ENCODE results near the gene ADAMTS6.
A peak's percentile ranks its signal among the peaks of the same experiment; 100 is the strongest.

The ADAMTS6 gene

GRCh38 chr5:65142511-65143011 lies 339.2 kb downstream of the ADAMTS6 start (continued):
- TF ChIP-seq REST (tag by site-specific recombination; IDR thresholded peaks at IDR 0.05) (no peak), HOXD13 (CRISPR knock-in tag; IDR thresholded peaks at IDR 0.05; ENCODE audit: borderline replicate concordance) (no peak), ZNF112 (tag by site-specific recombination; IDR thresholded peaks at IDR 0.05) (no peak), ZFP69B (tag by site-specific recombination; IDR thresholded peaks at IDR 0.05) (0 out of 2 replicates have a peak, but pooled peaks have one; percentile 50), TCF7L2 (IDR thresholded peaks at IDR 0.05; ENCODE audit: borderline replicate concordance, low read depth, low read length) (no peak), ZNF776 (tag by site-specific recombination; IDR thresholded peaks at IDR 0.05; ENCODE audit: borderline replicate concordance) (no peak), ZNF239 (tag by site-specific recombination; IDR thresholded peaks at IDR 0.05) (no peak), ZNF664 (tag by site-specific recombination; IDR thresholded peaks at IDR 0.05) (no peak), ZNF530 (tag by site-specific recombination; IDR thresholded peaks at IDR 0.05; ENCODE audit: low read depth) (no peak), ATF2 (tag by site-specific recombination; IDR thresholded peaks at IDR 0.05; ENCODE audit: low read depth) (no peak), ZNF324 (tag by site-specific recombination; IDR thresholded peaks at IDR 0.05) (no peak), ZNF37A (tag by site-specific recombination; IDR thresholded peaks at IDR 0.05) (no peak), ZNF2 (tag by site-specific recombination; IDR thresholded peaks at IDR 0.05) (no peak), REPIN1 (tag by site-specific recombination; IDR thresholded peaks at IDR 0.05; ENCODE audit: low read depth) (no peak), PRDM1 (tag by site-specific recombination; IDR thresholded peaks at IDR 0.05) (no peak), ZNF555 (tag by site-specific recombination; conservative IDR thresholded peaks at IDR 0.05) (no peak), ZNF48 (tag by site-specific recombination; IDR thresholded peaks at IDR 0.05) (no peak), ZNF521 (tag by site-specific recombination; IDR thresholded peaks at IDR 0.05) (no peak), KLF17 (tag by site-specific recombination; IDR thresholded peaks at IDR 0.05) (no peak), BCL6B (tag by site-specific recombination; IDR thresholded peaks at IDR 0.05) (peak; percentile 74; the same call in 1 of the 2 replicates), ZNF449 (tag by site-specific recombination; IDR thresholded peaks at IDR 0.05) (no peak), ZNF350 (tag by site-specific recombination; IDR thresholded peaks at IDR 0.05) (no peak), ZNF677 (tag by site-specific recombination; IDR thresholded peaks at IDR 0.05) (no peak), ZNF366 (tag by site-specific recombination; conservative IDR thresholded peaks at IDR 0.05) (peak; percentile 67), ZNF280D (tag by site-specific recombination; IDR thresholded peaks at IDR 0.05) (no peak), ZNF549 (tag by site-specific recombination; IDR thresholded peaks at IDR 0.05) (no peak), ZNF792 (tag by site-specific recombination; IDR thresholded peaks at IDR 0.05) (no peak), ZNF23 (tag by site-specific recombination; IDR thresholded peaks at IDR 0.05; ENCODE audit: borderline replicate concordance) (no peak)

All from HEK293 (cell line).